GM19463 (cell line): Measurements from ENCODE around the gene BMI1.
"Not testable (repeated sequence)": the region's sequence is repeated elsewhere in the genome, so short reads cannot be mapped to it uniquely, and the experiment has no call there.

ENCODE experiments used
- ATAC-seq: cut with Tn5 transposase; IDR thresholded peaks from one replicate; pipeline ENCODE4 v1.9.1; 2021; ENCODE audit warnings: mild to moderate bottlenecking, moderate library complexity; ENCODE audit not compliant: unreplicated experiment

The BMI1 gene

GRCh38 chr10:22320591-22321155 is at the start of gene BMI1:
Gene BMI1, plus strand, starts transcription at chr10:22321099. Its CDS starts 5,351 bp downstream, at chr10:22326450.
- peak; percentile 26 for ATAC-seq

GRCh38 chr10:22271786-22272185 is 49.1 kb upstream of the BMI1 start:
- ATAC-seq = no peak

DNA sequence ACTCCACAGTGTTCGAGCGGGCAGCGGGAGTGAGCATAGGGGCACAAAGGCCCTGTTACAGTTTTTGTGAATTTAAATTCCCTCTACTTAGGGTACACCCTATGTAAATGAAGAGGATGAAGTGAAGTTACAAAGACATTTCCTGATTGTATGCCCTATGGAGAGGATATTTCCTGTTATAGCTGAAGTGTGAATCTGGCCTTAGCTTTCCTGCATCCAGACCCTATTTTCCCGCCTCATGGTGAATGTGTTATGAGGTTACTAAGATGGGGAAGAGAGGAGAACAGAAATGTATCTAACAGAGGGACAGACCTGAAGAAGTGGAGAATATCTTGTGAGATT is 42.5 kb upstream of the BMI1 start:
- no peak for ATAC-seq

- no peak for ATAC-seq
Measured at GRCh38 chr10:22280078-22280477, 40.8 kb upstream of the BMI1 start.

DNA sequence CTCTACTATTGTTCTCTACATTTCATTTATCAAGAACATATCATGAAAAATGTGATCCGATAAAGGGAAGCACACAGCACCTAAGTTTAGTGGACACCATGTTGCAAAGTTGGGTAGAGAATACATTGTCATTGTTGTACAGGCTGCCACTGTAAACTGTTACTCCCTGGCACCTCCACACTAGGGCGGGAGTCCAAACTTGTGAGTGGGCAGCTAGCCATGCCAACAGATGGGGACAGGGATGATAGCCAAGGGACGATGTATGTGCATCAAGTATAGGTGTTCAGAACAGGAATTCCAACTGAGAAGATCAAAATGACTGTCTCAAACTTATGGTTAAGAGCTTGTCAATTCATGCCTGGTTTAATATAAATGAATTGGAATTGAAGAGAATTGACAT is 35.8 kb upstream of the BMI1 start:
- no peak for ATAC-seq

DNA sequence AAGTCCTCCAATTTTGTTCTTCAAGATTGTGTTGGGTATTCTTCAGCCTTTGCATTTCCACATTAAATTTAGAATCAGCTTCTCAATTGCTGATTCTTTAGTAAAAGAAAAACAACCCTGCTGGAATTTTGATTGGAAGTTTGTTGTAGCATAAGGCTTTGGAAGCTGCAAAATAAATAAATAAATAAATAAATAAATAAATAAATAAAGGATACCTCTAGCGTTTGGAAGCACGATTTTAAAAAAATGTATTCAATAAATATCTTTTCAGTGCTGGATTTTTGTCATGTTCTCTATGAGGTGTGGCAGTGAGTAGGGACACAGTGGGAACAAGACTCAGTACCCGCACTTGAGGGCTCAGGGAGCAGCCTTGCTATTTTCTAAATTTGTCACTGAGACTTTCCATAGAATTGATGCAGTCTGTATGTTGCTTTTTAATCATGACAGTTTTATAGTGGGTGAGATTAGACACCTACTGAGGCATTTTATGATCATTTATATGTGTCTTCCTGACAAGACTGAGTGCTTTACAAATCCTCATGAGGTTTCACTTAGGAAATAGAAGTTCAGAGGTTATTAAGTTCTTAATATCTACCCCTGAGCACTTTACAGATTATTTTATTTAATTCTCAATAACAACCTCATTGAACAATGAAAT is 27.0 kb upstream of the BMI1 start:
- ATAC-seq = no peak

- no peak for ATAC-seq
Measured at GRCh38 chr10:22294694-22295093, 26.2 kb upstream of the BMI1 start.

DNA sequence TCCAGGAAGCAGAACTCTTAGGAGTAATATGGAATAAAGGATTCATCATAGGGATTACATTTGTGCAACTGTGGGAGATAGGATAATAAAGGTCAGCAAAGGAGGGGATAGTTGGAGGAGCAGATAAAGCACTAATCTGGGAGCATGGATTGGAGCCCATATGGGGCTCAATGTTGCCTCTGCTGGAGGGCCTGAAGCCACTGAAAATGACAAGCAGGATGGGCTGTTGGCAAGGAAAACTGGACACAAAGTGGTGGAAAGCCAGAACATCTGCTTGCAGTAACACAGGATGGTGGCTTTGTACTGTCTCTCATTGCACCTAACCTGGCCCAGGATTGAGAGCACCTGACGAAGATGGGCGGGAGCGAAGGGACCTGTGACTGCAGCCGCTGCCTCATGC is 19.7 kb upstream of the BMI1 start:
- ATAC-seq = no peak

- ATAC-seq = no peak
Measured at GRCh38 chr10:22303461-22303860, 17.4 kb upstream of the BMI1 start.

DNA sequence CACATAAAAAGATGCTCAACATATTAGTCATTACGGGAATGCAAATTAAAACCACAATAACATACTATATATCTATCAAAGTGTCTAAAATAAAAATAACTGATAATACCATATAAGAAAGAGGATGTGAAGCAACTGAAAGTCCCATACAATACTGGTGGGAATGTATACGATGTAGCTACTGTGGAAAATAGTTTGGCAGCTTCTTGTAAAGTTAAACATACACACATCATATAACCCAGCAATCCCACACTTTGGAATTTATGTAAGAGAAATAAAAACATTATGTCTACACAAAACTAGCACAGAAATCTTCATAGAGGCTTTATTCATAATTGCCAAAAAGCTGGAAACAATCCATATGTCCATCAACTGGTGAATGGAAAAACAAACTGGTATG is 15.2 kb upstream of the BMI1 start:
- no peak for ATAC-seq

DNA sequence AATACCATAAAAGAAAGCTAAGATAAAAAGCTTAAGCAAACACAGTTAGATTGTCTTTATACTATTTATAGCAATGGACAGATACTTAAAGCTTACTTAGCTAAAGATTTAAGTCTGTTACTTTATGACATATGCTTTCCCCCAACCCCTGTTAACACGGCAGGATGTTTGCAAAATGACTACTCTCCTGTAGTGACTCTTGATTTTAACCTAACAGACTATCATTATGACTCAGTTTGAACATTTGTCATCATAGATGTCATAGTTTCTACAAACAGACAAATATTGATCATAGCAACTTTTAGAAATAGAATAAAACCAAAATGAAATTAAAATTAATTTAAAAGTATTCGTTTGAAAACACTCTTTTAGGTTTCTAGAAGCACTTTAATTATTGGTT is 12.5 kb upstream of the BMI1 start:
- ATAC-seq = peak; percentile 99

DNA sequence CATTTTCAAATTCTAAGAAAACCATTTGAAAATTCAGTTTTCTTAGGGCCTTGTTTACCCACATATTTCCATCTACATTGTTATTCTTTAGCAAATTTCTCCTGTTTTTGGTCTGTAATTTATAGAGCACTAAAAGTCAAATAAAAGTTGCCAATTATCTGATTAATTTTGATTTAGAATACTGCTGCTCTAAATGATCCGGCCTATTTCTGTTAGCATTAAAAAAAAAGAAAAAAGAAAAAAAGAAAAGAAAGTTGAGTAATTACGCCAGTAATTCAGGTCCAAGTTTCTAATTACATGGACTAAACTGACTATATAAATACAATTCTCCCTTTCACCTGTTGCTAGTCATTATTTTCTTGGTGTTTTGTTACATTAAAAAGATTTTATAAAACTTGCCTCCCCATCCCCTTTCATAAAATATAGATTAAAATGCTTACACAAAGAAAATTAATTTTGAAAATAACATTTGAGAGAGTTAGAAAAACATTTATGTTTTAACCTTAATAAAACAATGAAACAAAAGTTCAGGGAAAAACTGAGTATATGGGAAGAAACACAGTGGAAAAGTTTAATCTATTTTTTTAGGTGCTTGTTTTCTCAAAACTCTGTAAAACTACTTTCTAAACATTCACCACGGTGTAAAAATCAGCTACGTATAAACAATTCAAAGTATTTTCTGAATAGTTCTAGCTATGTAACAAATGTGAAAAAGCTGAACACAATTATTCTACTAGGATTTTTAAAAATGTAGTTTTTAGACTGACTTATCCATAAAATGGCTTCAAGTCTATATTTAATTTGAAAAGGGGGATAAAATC is 11.5 kb upstream of the BMI1 start:
- no peak for ATAC-seq

DNA sequence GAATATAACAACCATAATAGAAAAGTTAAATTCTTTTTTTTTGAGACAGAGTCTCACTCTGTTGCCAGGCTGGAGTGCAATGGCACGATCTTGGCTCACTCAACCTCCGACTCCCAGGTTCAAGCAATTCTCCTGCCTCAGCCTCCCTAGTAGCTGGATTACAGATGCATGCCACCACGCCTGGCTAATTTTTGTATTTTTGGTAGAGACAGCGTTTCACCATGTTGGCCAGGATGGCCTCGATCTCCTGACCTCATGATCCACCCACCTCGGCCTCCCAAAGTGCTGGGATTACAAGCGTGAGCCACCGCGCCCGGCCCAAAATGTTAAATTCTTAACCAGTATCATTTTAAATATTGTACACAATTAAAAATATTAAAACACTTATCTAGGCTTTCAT is 10.9 kb upstream of the BMI1 start:
- ATAC-seq = not testable (repeated sequence)

DNA sequence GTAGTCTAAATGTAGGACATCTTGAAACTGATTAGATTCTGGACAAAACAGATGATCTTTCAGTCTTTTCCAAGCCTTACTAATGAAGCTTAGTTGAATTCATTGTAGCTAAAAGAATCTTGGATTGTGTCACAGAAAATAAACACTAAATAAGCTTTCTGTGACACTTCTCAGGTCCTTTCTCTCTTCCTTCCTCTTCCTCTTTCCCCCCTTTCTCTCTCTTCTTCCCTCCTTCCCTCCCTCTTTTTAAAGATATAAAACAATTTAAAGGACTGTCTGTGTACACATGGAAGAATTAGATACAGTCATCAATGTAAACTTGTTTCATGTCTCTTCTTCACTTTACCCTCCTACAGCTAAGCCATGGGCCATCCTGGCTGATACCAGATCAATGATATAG is 10.0 kb upstream of the BMI1 start:
- ATAC-seq = no peak

DNA sequence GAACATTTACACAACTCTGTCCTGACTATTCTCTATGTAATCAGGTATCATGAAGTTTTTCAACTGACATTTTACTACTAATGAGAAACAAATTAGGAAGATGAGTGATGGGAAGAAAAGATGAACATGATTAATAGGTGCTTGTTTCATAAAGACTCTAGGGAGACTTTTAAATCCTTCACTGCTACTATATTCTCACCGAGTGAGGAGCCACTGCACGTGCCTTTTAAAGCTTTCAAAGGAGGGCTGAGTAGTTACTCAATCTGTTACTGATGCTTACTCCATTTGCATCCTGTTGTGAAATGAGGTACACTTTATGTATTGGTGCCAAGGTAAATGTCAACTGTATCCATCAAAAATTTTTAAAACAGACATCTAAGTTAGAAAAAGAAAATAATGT is 6.0 kb upstream of the BMI1 start:
- ATAC-seq = no peak

- peak; percentile 13 for ATAC-seq
Measured at GRCh38 chr10:22315455-22316285, 5.2 kb upstream of the BMI1 start.

DNA sequence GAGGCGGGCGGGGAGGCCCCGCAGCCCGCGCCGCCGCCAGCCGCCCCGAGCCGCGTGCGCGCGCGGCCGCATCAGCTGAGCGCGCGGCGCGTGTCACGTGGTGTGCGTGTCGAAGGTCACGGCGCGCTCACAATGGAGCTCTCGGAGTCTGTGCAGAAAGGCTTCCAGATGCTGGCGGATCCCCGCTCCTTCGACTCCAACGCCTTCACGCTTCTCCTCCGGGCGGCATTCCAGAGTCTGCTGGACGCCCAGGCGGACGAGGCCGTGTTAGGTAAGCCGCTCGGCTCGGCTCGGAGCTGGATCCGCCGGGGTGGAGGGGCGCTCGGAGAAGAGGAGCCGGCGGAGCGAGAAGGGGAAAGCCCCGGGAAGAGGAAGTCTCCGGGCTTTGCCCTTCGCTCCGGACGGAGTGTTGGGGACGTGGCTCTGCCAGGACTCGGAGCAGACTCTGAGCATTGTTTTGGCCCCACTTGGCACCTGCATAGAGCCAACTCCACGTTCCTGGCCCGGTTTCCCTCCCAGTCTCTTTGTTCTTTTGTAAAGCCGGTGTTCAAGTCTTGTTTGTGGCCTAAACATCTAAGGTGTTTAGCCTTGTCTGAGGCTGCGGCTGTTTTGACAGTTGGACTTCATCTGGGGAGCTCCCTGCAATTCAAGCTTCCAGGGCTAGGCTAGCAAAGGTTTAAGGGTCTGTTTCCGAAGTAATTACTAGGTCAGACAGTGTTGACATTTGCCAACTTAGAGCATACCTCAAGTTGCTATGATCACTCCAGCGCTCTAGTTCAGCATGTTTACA is 4.4 kb upstream of the BMI1 start, which contains the start of gene COMMD3:
TSS of gene COMMD3 (plus strand) at position 103 of the 790 bp plus-strand sequence. CDS start at position 133, 30 bp downstream.
- ATAC-seq = peak; percentile 55

GRCh38 chr10:22317076-22317370 is 3.9 kb upstream of the BMI1 start:
- ATAC-seq = peak; percentile 8

GRCh38 chr10:22317771-22318565 is 2.9 kb upstream of the BMI1 start:
- no peak for ATAC-seq

GRCh38 chr10:22318772-22319171 is 2.1 kb upstream of the BMI1 start:
- ATAC-seq = no peak
